ENCODE results near the gene SPTBN4. TPM values are rescaled to one million over a fixed set of nuclear protein-coding genes. Genes with fewer than 3 reads are reported as not detected.
"Not testable (repeated sequence)": the region's sequence is repeated elsewhere in the genome, so short reads cannot be mapped to it uniquely, and the experiment has no call there.

SPTBN4 gene
- total RNA-seq, 1 donor from 2014 or later: 161 TPM

GRCh38 chr19:40519352-40520322 lies 52.8 kb downstream of the SPTBN4 start:
- Mint-ChIP-seq H3K27ac (ENCODE audit: unreplicated experiment) (peak overlapping the region; percentile 3), H3K4me3 (ENCODE audit: unreplicated experiment) (peak overlapping the region; percentile 73), H3K4me1 (ENCODE audit: low read depth, unreplicated experiment) (peaks cover under 1% of the 10 kb centered on the region), H3K27me3 (ENCODE audit: unreplicated experiment) (peaks cover 10% of the 10 kb centered on the region), H3K9me3 (ENCODE audit: unreplicated experiment) (peaks cover 4% of the 10 kb centered on the region), H3K36me3 (ENCODE audit: unreplicated experiment) (peaks cover 5% of the 10 kb centered on the region)
- DNase-seq: peak; percentile 72
- no peak for TF ChIP-seq CTCF (IDR thresholded peaks at IDR 0.05; ENCODE audit: partially characterized antibody, unreplicated experiment)

- DNase-seq: no peak
- TF ChIP-seq CTCF (IDR thresholded peaks at IDR 0.05; ENCODE audit: partially characterized antibody, unreplicated experiment): no peak
- Mint-ChIP-seq H3K36me3 (ENCODE audit: unreplicated experiment) (peaks cover 5% of the 10 kb centered on the region), H3K9me3 (ENCODE audit: unreplicated experiment) (peaks cover 6% of the 10 kb centered on the region), H3K4me3 (ENCODE audit: unreplicated experiment) (no peak overlapping the region), H3K27me3 (ENCODE audit: unreplicated experiment) (peaks cover 8% of the 10 kb centered on the region), H3K4me1 (ENCODE audit: low read depth, unreplicated experiment) (peaks cover 5% of the 10 kb centered on the region), H3K27ac (ENCODE audit: unreplicated experiment) (no peak overlapping the region)
Measured at GRCh38 chr19:40521276-40521675, 54.5 kb downstream of the SPTBN4 start.

- not testable (repeated sequence) for DNase-seq; H3K4me1 Mint-ChIP-seq (ENCODE audit: low read depth, unreplicated experiment); H3K27ac Mint-ChIP-seq (ENCODE audit: unreplicated experiment); H3K36me3 Mint-ChIP-seq (ENCODE audit: unreplicated experiment); H3K9me3 Mint-ChIP-seq (ENCODE audit: unreplicated experiment); H3K4me3 Mint-ChIP-seq (ENCODE audit: unreplicated experiment); H3K27me3 Mint-ChIP-seq (ENCODE audit: unreplicated experiment)
Measured at GRCh38 chr19:40521900-40522299, 55.1 kb downstream of the SPTBN4 start.

GRCh38 chr19:40523322-40524047 lies 56.7 kb downstream of the SPTBN4 start:
- peak; percentile 87 for DNase-seq
- no peak overlapping the region for H3K27ac Mint-ChIP-seq (ENCODE audit: unreplicated experiment)
- H3K36me3 Mint-ChIP-seq (ENCODE audit: unreplicated experiment): peaks cover 8% of the 10 kb centered on the region
- H3K9me3 Mint-ChIP-seq (ENCODE audit: unreplicated experiment): peaks cover 9% of the 10 kb centered on the region
- H3K4me3 Mint-ChIP-seq (ENCODE audit: unreplicated experiment): no peak overlapping the region
- peaks cover 6% of the 10 kb centered on the region for H3K27me3 Mint-ChIP-seq (ENCODE audit: unreplicated experiment)
- peaks cover 11% of the 10 kb centered on the region for H3K4me1 Mint-ChIP-seq (ENCODE audit: low read depth, unreplicated experiment)
- peak; percentile 73 for TF ChIP-seq CTCF (IDR thresholded peaks at IDR 0.05; ENCODE audit: partially characterized antibody, unreplicated experiment)

GRCh38 chr19:40524133-40524549 lies 57.3 kb downstream of the SPTBN4 start:
- Mint-ChIP-seq H3K27ac (ENCODE audit: unreplicated experiment) (no peak overlapping the region), H3K36me3 (ENCODE audit: unreplicated experiment) (peaks cover 10% of the 10 kb centered on the region), H3K4me3 (ENCODE audit: unreplicated experiment) (no peak overlapping the region), H3K27me3 (ENCODE audit: unreplicated experiment) (peaks cover 9% of the 10 kb centered on the region), H3K9me3 (ENCODE audit: unreplicated experiment) (peaks cover 9% of the 10 kb centered on the region), H3K4me1 (ENCODE audit: low read depth, unreplicated experiment) (peaks cover 14% of the 10 kb centered on the region)
- TF ChIP-seq CTCF (IDR thresholded peaks at IDR 0.05; ENCODE audit: partially characterized antibody, unreplicated experiment): no peak
- no peak for DNase-seq
